CD4-positive, alpha-beta T cell treated with Interleukin-1 beta for 1 hour (primary cell): Measurements from ENCODE around the gene ACTN4.
A peak's percentile ranks its signal among the peaks of the same experiment; 100 is the strongest.

ENCODE experiments used
- DNase-seq, 2 donors: peaks; one replicate each; pipeline ENCODE4 v3.0.0-alpha.2; 2020 to 2022

ACTN4 gene

DNA sequence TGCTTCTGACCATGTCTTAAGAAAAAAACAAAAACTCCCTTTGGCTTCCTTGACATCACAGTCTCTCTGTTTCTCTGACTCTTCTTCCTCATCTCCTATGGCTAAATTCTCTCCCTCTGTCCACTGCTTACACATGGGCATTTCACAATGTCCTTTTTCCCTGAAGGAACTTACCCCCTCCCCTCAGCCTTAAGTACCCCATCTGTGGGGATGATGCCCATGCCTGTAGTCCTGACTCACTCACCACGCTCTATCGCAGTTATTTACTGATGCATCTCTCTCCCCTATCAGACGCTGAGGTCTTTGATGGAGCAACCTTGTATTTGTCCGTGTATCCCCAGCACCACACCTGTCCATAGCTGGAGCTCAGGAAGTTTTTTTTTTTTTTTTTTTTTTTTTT lies 32.4 kb downstream of the ACTN4 start:
- DNase-seq, result peak in 1 of 2 donors; percentile 25

DNA sequence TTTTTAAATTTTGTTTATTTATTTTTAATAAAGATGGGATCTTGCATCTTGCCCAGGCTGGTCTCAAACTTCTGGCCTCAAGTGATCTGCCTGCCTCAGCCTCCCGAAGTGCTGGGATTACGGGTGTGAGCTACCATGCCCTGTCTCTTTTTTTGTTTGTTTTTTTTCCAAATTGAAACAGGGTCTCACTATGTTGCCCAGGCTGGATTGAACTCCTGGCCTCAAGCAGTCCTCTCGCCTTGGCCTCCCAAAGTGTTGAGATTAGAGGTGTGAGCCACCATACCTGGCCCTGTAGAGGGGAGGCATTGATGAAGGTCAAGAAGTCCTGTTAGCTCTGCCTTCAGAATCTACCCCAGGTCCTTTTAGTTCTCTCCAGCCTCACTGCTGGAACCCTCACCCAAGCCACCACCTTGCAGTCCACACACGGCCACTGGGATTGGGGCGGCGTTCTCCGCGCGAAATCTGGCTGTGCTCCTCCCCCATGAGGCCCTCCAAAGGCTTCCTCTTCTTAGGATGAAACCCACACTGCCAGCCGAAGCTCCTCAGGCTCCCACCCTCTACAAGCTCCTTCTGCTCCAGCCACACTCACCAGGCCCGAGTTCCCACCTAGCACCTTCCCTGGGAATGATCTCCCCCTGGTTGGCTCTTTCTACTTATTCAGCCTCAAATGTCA lies 34.9 kb downstream of the ACTN4 start:
- DNase-seq, result no peak

DNA sequence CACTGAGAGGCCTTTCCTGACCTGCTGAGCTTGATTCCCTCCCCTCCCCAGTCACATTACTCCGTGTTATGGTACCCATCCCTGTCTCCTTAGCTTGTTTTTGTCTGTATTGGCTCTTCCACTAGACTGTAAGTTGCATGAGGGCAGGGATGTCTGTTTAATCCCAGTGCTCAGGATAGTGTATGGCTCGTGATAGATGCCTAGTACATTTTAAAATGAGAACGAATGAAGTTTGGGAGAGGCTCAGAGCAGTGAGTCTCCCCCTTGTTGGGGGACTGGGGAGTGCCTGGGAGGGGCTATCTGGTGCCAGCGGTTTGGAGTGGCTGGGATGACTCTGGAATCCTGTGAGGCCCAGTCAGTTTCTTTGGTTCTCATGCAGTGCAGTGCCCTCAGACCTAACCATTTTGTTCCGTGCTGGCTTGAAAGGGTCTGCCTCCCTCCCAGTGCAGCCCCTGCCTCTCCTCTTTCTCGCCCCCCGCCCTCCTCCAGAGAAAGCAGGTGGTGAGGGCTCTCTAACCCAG lies 35.5 kb downstream of the ACTN4 start:
- DNase-seq, result no peak

DNA sequence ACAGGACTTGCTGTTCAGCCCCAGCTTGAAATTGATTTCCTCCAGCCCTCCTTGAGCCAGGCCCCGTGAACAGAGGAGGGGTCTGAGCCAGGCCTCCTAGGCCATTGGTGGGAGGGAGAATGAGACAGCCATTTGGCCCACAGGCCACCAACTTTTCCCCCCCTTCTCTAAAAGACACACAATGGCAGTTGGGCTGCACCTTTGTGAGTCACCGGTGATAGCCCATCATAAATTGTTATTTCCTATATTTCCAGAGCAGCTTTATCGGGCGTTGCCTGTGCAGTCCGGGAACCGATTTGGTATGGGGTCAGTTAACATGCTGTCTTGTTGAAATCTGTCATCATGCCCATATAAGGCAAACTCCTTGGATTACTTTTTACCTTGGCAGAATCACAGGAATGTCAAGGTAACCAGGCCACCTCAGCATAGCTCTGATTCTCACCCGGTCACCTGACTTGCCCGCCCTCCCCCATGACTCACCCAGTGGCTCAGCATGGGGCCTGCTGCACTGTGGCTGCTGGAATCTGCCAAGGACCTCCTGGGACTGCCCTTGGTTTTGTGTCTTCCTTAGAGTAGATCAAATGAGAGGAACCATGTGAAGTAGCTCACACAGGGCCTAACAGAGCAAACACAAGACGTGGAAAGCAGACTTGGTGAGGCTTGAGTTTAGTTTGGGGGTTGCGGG lies 36.1 kb downstream of the ACTN4 start:
- DNase-seq, result peak; percentile 61 to 67

DNA sequence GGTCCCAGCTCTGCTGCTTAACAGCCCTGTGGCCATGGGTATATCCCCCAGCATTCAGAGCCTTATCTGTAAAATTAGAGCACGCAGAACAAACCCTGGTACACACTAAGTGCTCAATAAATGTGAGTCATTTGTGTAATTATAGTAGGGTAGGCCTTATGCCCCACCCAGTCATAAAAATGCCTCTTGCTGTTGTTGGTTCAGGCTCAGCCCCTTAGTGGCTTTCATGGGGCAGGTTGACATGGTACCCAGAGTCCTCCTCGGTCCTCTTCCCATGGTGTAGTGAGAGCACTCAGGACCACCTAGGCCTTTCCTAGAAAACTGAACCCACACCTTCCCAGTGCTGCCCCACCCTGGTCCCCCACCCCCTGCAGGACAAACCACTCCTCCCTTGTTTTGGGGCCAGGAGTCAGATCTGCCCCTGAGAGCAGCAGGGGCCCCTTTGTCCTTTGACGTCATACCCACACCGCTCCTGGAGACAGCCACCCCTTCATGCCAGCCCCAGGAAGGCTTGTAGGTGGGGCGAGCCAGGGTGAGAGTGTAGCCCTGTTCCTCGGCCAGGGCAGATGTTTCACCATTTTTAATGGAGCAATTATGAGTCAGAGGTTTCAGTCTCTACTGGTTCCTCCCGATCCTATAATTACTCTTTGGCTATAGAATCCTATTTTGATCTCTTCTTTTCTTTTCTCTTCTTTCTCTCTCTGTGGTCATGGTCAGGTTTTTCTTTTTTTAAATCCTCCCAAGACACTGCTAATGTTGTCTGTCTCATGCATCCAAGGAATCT lies 36.8 kb downstream of the ACTN4 start:
- peak; percentile 53 to 78 for DNase-seq

DNA sequence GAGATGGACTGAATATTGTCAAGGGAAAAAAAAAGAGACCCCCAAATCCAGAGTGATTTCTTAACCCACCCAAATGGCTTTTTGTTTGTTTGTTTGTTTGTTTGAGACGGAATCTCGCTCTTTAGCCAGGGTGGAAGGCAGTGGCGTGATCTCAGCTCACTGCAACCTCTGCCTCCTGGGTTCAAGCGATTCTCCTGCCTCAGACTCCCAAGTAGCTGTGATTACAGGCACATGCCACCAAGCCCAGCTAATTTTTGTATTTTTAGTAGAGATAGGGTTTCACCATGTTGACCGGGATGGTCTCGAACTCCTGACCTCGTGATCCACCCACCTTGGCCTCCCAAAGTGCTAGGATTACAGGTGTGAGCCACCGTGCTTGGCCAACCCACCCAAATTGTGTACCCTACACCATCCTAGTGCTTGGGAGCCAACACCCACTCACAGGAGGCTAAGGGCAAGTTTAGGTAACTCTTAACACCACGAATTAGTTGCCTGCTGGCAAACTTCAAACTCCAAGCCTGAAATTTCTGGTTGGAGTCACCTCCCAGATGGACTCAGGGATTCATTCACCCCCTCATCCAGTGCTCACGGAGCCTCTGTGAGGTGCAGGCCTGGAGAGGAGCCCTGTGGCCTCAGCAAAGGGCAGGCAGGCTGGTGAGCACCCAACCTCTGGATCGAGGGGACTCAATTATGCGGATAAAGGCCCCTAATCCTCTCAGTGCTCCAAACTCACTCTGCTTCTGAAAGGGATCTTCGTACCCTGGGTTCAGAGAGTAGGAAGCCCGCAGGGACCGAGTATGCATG lies 37.6 kb downstream of the ACTN4 start:
- no peak for DNase-seq

DNA sequence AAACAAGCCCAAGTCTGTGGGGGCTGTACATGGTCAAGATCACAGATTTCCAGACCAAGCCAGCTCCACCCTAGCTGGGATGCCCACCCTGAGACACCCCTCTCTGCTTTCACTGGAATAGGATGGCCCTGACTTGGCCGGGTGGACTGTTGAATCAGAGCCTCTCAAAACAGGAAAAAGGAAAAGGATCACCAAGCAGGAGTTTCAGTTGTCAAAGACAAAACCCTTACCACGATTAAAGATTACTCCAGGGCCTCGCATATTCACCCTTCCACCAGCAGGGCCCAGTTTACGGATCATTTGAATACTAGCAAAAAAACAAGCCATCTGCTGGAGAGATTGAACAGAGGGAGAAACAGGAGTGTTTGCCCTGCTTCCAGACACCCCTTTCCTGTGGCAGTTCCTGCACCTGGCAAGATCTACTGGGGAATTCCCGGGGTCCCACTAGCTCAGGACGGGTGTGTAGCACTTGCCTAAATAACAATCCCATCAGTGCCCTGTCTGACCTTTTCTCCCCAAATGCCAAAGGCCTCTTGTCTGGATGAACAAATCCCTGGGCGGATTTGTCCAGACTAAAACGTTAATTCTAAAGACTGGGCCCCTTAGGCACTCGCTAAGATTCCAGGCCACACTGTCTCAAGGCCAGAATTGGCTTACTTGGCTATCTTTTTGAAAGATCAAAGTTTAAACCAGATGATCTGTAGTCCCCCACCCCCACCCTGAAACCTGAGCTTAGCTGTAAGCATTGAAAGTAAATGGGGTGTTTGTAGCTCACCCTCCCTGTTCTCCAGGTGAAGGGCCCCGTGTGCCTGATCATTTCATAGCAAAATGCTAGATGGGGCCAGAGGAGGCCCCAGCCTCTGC lies 38.4 kb downstream of the ACTN4 start:
- DNase-seq, result peak in 1 of 2 donors; percentile 22

DNA sequence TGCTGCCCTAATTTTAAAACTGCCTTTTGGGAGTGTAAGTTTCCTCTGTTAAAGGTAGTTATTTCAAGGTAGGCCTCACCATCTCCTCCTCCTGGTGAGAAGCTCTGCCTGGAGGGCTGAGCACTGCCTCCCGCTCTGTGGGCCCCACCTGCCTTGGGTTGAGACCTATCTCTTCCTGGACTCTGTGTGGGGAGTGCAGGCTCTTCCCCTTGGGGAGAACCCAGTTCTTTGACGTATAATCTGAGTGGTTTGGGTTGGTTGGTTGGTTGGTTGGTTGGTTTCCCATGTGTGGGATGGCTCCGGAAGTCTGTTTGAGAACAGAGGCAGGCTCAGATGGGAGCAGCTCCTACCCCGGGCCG lies 39.1 kb downstream of the ACTN4 start:
- DNase-seq, result peak; percentile 52 to 65

DNA sequence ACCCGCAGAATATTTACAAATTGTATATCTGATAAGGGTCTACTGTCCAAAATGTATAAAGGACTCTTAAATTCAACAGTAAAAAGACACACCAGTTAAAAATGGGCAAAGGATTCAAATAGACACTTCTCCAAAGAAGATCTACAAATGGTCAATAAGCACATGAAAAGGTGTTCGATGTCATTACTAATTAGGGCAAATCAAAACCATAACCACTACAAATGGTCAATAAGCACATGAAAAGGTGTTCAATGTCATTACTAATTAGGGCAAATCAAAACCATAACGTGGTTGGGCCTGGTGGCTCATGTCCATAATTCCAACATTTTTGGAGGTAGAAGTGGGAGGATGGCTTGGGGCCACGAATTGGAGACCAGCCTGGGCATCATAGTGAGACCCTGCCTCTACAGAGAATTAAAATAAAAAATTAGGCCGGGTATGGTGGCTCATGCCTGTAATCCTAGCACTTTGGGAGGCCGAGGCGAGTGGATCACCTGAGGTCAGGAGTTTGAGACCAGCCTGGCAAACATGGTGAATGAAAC lies 40.5 kb downstream of the ACTN4 start:
- no peak for DNase-seq

DNA sequence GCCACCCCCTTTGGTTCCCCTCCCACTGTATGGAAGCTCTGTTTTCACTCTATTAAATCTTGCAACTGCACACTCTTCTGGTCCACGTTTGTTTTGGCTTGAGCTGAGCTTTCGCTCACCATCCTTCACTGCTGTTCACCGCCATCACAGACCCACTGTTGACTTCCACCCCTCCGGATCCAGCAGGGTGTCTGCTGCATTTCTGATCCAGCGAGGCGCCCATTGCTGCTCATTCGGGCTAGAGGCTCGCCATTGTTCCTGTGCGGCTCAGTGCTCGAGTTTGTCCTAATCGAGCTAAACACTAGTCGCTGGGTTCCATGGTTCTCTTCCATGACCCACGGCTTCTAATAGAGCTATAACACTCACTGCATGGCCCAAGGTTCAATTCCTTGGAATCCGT lies 42.7 kb downstream of the ACTN4 start:
- no peak for DNase-seq

DNA sequence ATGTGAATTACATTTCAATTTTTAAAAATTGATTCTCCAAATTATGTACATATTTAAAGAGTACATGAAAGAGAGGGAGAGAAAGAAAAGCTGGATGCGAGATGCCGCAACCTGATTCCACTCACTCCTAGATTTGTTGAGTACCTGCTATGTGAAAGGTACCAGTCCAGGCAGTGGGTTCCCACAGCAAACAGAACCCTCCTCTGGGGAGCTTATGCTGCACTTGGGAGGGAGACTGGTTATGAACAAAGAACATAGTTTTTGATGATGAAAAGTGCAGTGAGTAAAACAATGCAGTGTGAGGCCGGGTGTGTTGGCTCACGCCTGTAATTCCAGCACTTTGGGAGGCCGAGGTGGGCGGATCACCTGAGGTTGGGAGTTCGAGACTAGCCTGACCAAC lies 43.4 kb downstream of the ACTN4 start:
- no peak for DNase-seq

DNA sequence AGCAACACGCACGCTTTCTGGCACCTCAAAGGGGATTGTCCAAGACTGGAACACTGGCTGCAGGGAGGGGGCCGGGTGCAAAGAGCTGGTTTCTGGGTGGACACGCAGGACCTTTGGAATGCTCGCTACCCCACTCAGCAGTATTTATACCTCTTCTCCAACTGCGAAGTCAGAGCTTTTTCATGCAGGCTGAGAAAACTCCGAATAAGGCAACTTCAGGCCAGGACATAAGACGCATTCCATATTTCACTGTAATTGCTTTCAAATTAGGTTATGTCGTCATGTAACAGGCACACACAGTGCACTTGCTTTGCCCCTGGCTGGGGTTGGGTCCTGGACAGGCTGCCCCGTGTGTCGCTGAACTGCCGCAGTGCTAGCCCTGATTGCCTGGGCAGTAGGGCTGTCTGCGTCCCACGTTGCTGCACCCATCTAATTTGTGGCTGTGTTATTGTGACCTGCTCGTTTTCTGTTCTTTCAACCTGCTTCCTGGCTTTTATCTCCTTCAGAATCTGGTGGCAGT lies 44.5 kb downstream of the ACTN4 start:
- DNase-seq, result no peak

DNA sequence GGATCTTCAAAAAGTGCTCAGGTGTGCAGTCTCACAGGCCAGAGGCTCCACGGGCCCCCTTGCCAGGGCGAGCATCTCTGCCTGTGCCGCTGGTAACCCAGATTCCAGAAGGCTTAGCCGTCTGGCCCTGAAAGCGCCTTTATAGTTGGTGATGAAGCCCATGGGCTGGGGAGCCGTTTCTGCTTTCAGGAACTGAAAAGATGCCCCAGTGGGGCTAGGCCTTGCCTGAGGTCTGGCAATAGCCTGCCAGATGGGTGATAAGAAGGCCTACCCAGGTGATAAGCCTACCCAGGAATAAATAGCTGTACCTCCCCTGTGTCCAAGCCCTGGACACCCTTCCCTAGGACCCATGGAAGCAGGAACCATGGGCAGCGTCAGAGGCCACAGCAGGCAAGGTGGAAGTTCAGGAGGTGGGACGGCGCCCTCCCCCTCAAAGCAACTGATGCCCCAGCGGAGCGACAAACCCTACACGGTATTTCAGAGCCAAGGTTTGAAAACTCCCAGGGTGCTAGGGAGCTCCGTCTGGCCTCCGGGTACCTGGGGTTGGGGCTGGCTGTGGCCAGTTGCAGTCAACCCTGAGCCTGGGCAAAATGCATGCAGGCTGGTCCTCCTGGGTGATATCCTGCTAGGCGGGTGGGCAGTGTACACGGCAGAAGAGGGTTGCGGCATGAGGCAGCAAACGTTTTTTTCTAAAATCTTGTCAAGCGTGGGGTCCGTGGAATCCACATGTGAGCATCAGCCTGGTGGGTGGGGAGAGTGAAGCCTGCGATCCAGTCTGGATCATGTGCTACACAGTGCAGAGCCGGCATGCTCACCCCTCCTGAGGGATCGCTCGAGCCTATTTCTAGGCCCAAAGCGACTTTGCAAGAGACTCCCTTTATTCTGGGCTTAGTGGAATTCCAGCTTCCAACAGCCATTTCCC lies 45.3 kb downstream of the ACTN4 start:
- DNase-seq, result no peak

DNA sequence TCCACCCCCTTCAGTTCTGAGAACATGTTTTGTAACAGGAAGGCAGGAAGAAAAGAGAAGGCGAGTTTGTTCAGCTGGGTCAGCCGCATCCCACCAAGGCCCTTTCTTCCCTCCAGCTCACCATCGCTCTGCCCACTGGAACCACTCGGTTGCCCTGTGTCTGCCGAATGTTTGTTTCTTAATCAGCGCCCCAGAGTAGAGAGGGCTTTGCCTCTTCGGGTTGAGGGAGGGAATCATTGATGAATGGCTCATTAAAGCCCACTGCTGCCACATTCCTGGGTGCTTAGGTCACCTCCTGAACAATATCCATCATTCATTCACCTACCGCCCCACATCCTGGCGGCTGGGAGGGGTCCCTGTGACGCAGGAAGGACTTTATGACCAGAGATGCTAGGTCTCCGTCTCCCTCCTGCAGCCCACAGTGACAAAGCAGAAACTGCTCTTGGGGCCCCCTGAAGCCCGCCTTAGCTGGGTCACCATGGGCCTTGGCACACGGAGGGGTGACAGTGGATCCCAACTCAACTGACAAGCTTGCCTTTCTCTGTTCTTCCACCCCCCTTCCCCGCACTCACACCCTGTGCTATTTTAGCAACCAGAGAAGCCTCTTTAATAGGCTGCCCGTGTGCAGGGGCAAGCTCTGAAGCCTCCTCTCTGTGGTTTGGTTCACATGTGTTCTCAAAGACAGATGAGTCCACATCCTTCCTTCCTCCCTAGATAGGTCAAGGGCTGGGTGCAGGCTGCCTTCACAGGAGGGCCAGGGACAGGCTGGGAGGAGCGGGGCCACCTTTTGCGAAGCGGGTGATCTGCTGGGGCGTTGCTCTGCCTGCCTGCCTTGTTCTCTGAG lies 46.2 kb downstream of the ACTN4 start:
- peak; percentile 56 to 69 for DNase-seq

DNA sequence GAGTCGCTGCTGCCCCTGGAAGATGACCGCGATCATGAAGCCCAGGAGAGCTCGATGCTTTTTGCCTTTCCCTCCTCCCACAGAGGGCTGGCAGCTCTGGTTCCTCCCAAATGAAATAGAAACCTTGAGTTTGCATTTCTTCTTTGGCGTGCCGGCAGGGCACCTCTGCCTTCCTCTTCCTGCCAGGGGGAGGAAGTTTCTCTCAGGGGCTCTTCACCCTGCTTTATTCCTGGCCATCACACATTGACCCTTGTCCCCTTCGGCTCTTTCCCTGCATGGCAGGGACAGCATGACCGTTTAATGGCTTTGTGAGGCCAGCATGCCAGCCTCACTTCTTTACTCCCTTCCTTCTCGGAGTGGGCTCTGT lies 47.9 kb downstream of the ACTN4 start:
- peak in 1 of 2 donors; percentile 20 for DNase-seq

DNA sequence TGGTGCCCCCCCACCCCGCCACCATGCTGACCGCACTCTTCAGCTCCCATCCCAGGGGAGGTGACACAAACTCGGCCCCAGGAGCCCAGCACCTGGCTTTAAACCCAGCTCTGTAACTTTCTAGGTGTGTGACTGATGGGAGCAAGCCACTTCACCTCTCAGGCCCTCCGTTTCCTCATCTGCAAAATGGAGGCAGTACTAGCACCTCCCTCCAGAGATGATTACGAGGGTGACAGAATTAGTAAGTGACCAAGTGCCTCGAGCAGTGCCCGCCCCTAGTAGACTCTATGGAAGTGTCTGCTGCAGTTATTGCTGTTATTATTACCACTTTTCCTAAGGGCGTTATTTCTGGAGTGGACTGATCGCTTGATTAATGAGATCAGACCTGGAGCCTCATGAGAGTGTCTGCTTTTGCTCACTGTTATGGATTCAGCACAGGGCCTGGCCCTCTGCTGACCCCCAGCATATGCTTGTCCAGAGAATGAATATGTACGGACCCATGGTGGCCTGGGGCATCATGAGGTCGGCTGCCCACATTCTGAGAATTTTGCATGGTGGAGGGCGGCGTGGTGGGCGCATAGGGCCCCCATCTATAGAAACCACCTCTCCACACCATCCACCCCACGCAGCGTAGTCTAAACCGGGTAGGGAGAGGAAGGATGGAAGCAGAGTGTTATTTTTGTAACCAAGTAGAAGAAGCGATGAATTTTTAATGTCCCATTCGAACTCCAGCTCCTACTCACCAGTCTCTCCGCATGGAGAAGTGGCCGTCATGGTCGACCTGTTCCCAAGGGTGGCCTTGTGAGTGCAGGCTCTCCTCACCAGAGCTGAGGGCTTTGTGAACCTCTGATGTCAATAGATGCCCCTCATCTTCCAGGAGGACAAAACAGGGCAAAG lies 48.6 kb downstream of the ACTN4 start:
- no peak for DNase-seq

DNA sequence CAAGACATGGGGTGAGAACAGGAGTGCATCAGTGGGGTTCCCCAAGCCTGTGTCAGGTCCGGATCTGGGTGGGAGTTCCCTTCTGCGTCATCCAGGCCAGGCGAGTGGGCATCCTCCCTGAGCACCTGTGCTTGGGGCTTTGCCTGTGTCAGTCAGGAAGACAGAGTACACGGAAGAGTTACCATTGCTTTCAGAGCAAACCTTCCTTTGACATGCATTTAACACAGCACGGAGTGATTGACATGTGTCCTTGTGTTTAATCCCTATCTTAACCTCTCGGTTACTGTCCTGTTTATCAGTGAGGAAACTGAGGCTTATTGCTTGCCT lies 49.2 kb downstream of the ACTN4 start:
- no peak for DNase-seq

DNA sequence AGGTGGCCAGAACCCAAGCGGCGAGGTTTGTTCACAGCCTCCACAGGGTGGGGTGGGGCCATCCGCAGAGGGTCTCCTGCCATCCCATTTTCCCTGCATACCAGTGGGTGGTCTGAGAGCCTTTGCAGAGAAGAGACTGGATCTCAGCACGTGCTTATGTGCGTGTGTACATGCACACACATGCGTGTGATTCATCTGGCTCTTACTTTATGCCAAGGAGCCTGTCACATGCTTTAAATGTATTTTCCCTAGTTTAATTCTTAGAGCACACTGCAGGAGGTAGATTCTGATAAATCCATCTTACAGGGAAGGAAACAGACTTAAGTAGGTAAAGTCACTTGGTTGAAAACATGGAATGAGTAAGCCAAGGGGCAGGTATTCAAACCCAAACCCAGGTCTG lies 49.7 kb downstream of the ACTN4 start:
- DNase-seq, result no peak
